Measurements from ENCODE around the gene NDUFAF2.
"Not testable (repeated sequence)": the region's sequence is repeated elsewhere in the genome, so short reads cannot be mapped to it uniquely, and the experiment has no call there.

The NDUFAF2 gene

GRCh38 chr5:60961685-60962084 lies 16.7 kb downstream of the NDUFAF2 start:
- H3K4me1 Mint-ChIP-seq = peaks cover 11% of the 10 kb centered on the region
- H3K9me3 Mint-ChIP-seq = peaks cover 8% of the 10 kb centered on the region
- H3K27me3 Mint-ChIP-seq = no peaks in the 10 kb centered on the region
- no peak for DNase-seq (ENCODE audit: low spot score in 2 of 2)
- no peak overlapping the region for H3K4me3 Mint-ChIP-seq
- no peak overlapping the region for H3K27ac Mint-ChIP-seq
- no peak for ATAC-seq (ENCODE audit: low read depth)
- H3K36me3 Mint-ChIP-seq = peaks cover 16% of the 10 kb centered on the region

GRCh38 chr5:60972231-60972630 lies 27.2 kb downstream of the NDUFAF2 start:
- Mint-ChIP-seq H3K36me3 (peaks cover 20% of the 10 kb centered on the region), H3K4me3 (no peak overlapping the region), H3K27me3 (no peaks in the 10 kb centered on the region), H3K4me1 (peaks cover 5% of the 10 kb centered on the region), H3K27ac (peak overlapping the region; percentile 45), H3K9me3 (peaks cover 22% of the 10 kb centered on the region)
- ATAC-seq (ENCODE audit: low read depth) = peak; percentile 76
- DNase-seq (ENCODE audit: low spot score in 2 of 2) = no peak

GRCh38 chr5:60977956-60978737 lies 33.1 kb downstream of the NDUFAF2 start:
- ATAC-seq (ENCODE audit: low read depth) = no peak
- H3K4me3 Mint-ChIP-seq = no peak overlapping the region
- no peak overlapping the region for H3K27ac Mint-ChIP-seq
- no peaks in the 10 kb centered on the region for H3K27me3 Mint-ChIP-seq
- peaks cover 5% of the 10 kb centered on the region for H3K4me1 Mint-ChIP-seq
- peaks cover 18% of the 10 kb centered on the region for H3K36me3 Mint-ChIP-seq
- DNase-seq (ENCODE audit: low spot score in 2 of 2) = no peak
- peaks cover 9% of the 10 kb centered on the region for H3K9me3 Mint-ChIP-seq

GRCh38 chr5:60978968-60979367 lies 34.0 kb downstream of the NDUFAF2 start:
- no peaks in the 10 kb centered on the region for H3K27me3 Mint-ChIP-seq
- peaks cover 18% of the 10 kb centered on the region for H3K36me3 Mint-ChIP-seq
- no peak overlapping the region for H3K4me3 Mint-ChIP-seq
- no peak overlapping the region for H3K27ac Mint-ChIP-seq
- peaks cover 2% of the 10 kb centered on the region for H3K4me1 Mint-ChIP-seq
- no peak for ATAC-seq (ENCODE audit: low read depth)
- no peak for DNase-seq (ENCODE audit: low spot score in 2 of 2)
- H3K9me3 Mint-ChIP-seq = peaks cover 9% of the 10 kb centered on the region

GRCh38 chr5:60980511-60980910 lies 35.5 kb downstream of the NDUFAF2 start:
- no peak for ATAC-seq (ENCODE audit: low read depth)

GRCh38 chr5:60982127-60982526 lies 37.1 kb downstream of the NDUFAF2 start:
- H3K4me3 Mint-ChIP-seq; ATAC-seq (ENCODE audit: low read depth); H3K4me1 Mint-ChIP-seq; DNase-seq (ENCODE audit: low spot score in 2 of 2); H3K27ac Mint-ChIP-seq; H3K27me3 Mint-ChIP-seq: not testable (repeated sequence)
- Mint-ChIP-seq H3K36me3 (peaks cover 34% of the 10 kb centered on the region), H3K9me3 (peaks cover 19% of the 10 kb centered on the region)

More at GRCh38 chr5:60980511-60980910, 35.5 kb downstream of the NDUFAF2 start:
- DNase-seq (ENCODE audit: low spot score in 2 of 2) = no peak
- Mint-ChIP-seq H3K27ac (no peak overlapping the region), H3K27me3 (no peaks in the 10 kb centered on the region), H3K4me3 (no peak overlapping the region), H3K9me3 (peaks cover 13% of the 10 kb centered on the region), H3K4me1 (peaks cover 2% of the 10 kb centered on the region), H3K36me3 (peaks cover 25% of the 10 kb centered on the region)

- no peak overlapping the region for H3K27ac Mint-ChIP-seq
- peaks cover 24% of the 10 kb centered on the region for H3K9me3 Mint-ChIP-seq
- H3K4me3 Mint-ChIP-seq = no peak overlapping the region
- H3K27me3 Mint-ChIP-seq = no peaks in the 10 kb centered on the region
- H3K36me3 Mint-ChIP-seq = peaks cover 40% of the 10 kb centered on the region
- peaks cover 11% of the 10 kb centered on the region for H3K4me1 Mint-ChIP-seq
- ATAC-seq (ENCODE audit: low read depth) = no peak
- DNase-seq (ENCODE audit: low spot score in 2 of 2) = no peak
Observed at GRCh38 chr5:60989790-60990189, 44.8 kb downstream of the NDUFAF2 start.

- H3K27ac Mint-ChIP-seq = no peak overlapping the region
- peaks cover 28% of the 10 kb centered on the region for H3K36me3 Mint-ChIP-seq
- peaks cover 14% of the 10 kb centered on the region for H3K9me3 Mint-ChIP-seq
- no peaks in the 10 kb centered on the region for H3K27me3 Mint-ChIP-seq
- ATAC-seq (ENCODE audit: low read depth) = no peak
- DNase-seq (ENCODE audit: low spot score in 2 of 2) = no peak
- no peak overlapping the region for H3K4me3 Mint-ChIP-seq
- H3K4me1 Mint-ChIP-seq = peaks cover 11% of the 10 kb centered on the region
Observed at GRCh38 chr5:60992871-60993270, 47.9 kb downstream of the NDUFAF2 start.

GRCh38 chr5:60993425-60993824 lies 48.4 kb downstream of the NDUFAF2 start:
- no peaks in the 10 kb centered on the region for H3K27me3 Mint-ChIP-seq
- no peak for ATAC-seq (ENCODE audit: low read depth)
- DNase-seq (ENCODE audit: low spot score in 2 of 2) = no peak
- H3K4me1 Mint-ChIP-seq = peaks cover 10% of the 10 kb centered on the region
- no peak overlapping the region for H3K27ac Mint-ChIP-seq
- H3K36me3 Mint-ChIP-seq = peaks cover 28% of the 10 kb centered on the region
- H3K9me3 Mint-ChIP-seq = peaks cover 14% of the 10 kb centered on the region
- no peak overlapping the region for H3K4me3 Mint-ChIP-seq

GRCh38 chr5:60993875-60994571 lies 49.0 kb downstream of the NDUFAF2 start:
- peaks cover 25% of the 10 kb centered on the region for H3K36me3 Mint-ChIP-seq
- H3K4me1 Mint-ChIP-seq = peaks cover 10% of the 10 kb centered on the region
- H3K27me3 Mint-ChIP-seq = no peaks in the 10 kb centered on the region
- DNase-seq (ENCODE audit: low spot score in 2 of 2) (no peak), ATAC-seq (ENCODE audit: low read depth) (no peak)
- H3K27ac Mint-ChIP-seq = no peak overlapping the region
- H3K9me3 Mint-ChIP-seq = peaks cover 14% of the 10 kb centered on the region
- no peak overlapping the region for H3K4me3 Mint-ChIP-seq

- peaks cover 5% of the 10 kb centered on the region for H3K9me3 Mint-ChIP-seq
- peaks cover 16% of the 10 kb centered on the region for H3K36me3 Mint-ChIP-seq
- H3K27ac Mint-ChIP-seq = no peak overlapping the region
- H3K4me3 Mint-ChIP-seq = no peak overlapping the region
- no peaks in the 10 kb centered on the region for H3K27me3 Mint-ChIP-seq
- ATAC-seq (ENCODE audit: low read depth) (no peak), DNase-seq (ENCODE audit: low spot score in 2 of 2) (no peak)
- peaks cover 10% of the 10 kb centered on the region for H3K4me1 Mint-ChIP-seq
Observed at GRCh38 chr5:60996368-60996767, 51.4 kb downstream of the NDUFAF2 start.

- Mint-ChIP-seq H3K27ac (no peak overlapping the region), H3K36me3 (peaks cover 8% of the 10 kb centered on the region), H3K9me3 (no peaks in the 10 kb centered on the region), H3K4me3 (no peak overlapping the region), H3K27me3 (no peaks in the 10 kb centered on the region), H3K4me1 (peaks cover 10% of the 10 kb centered on the region)
- DNase-seq (ENCODE audit: low spot score in 2 of 2) (no peak), ATAC-seq (ENCODE audit: low read depth) (no peak)
Observed at GRCh38 chr5:60997721-60998120, 52.7 kb downstream of the NDUFAF2 start.

- no peak overlapping the region for H3K27ac Mint-ChIP-seq
- no peak overlapping the region for H3K4me3 Mint-ChIP-seq
- no peaks in the 10 kb centered on the region for H3K4me1 Mint-ChIP-seq
- H3K27me3 Mint-ChIP-seq = no peaks in the 10 kb centered on the region
- peaks cover 1% of the 10 kb centered on the region for H3K36me3 Mint-ChIP-seq
- H3K9me3 Mint-ChIP-seq = no peaks in the 10 kb centered on the region
- DNase-seq (ENCODE audit: low spot score in 2 of 2) = no peak
- ATAC-seq (ENCODE audit: low read depth) = no peak
Observed at GRCh38 chr5:61000887-61001286, 55.9 kb downstream of the NDUFAF2 start.

GRCh38 chr5:61001647-61002046 lies 56.6 kb downstream of the NDUFAF2 start:
- no peak overlapping the region for H3K4me3 Mint-ChIP-seq
- H3K4me1 Mint-ChIP-seq = no peaks in the 10 kb centered on the region
- no peak for ATAC-seq (ENCODE audit: low read depth)
- no peaks in the 10 kb centered on the region for H3K9me3 Mint-ChIP-seq
- no peak for DNase-seq (ENCODE audit: low spot score in 2 of 2)
- H3K36me3 Mint-ChIP-seq = peaks cover 1% of the 10 kb centered on the region
- no peaks in the 10 kb centered on the region for H3K27me3 Mint-ChIP-seq
- H3K27ac Mint-ChIP-seq = no peak overlapping the region

All from memory B cell (primary cell).